GM23338 (cell line): ENCODE results near the gene NRGN. TPM values are rescaled to one million over a fixed set of nuclear protein-coding genes. Genes with fewer than 3 reads are reported as not detected.

Experiments
- ATAC-seq: fragments of 200-7000 bp; cut with Tn5 transposase; 3 replicates; pipeline ENCODE4 v1.9.1; 2020
- DNase-seq: peaks from one replicate; pipeline ENCODE4 v3.0.0-alpha.2; 2015; ENCODE audit warnings: low spot score
- H2AFZ ChIP-seq: fragments of 200-600 bp; sonication (generic); 2 replicates; pipeline ENCODE4 v1.8.0; 2016; ENCODE audit warnings: antibody characterized with exemption, mild to moderate bottlenecking, moderate library complexity
- H3F3A ChIP-seq: fragments of 200-600 bp; sonication (generic); replicated peaks from 2 replicates; pipeline ENCODE4 v1.8.0; 2017; ENCODE audit warnings: antibody characterized with exemption, mixed run types, low read depth
- H3K27ac ChIP-seq: fragments of 200-600 bp; sonication (generic); 2 replicates; pipeline ENCODE4 v1.6.1; 2016; ENCODE audit warnings: low read depth
- H3K27me3 ChIP-seq: fragments of 200-600 bp; sonication (generic); 2 replicates; pipeline ENCODE4 v1.8.0; 2016; ENCODE audit warnings: mild to moderate bottlenecking, mixed run types, moderate library complexity; ENCODE audit not compliant: insufficient read depth
- H3K36me3 ChIP-seq: fragments of 200-600 bp; sonication (generic); 2 replicates; pipeline ENCODE4 v1.8.0; 2016; ENCODE audit warnings: mild to moderate bottlenecking; ENCODE audit not compliant: insufficient read depth
- H3K4me1 ChIP-seq: fragments of 200-600 bp; sonication (generic); 2 replicates; pipeline ENCODE4 v1.8.0; 2016; ENCODE audit warnings: mild to moderate bottlenecking, moderate library complexity; ENCODE audit not compliant: insufficient read depth
- H3K4me2 ChIP-seq: fragments of 200-600 bp; sonication (generic); 2 replicates; pipeline ENCODE4 v1.7.1; 2017; ENCODE audit warnings: mixed run types
- H3K4me3 ChIP-seq: fragments of 200-600 bp; sonication (generic); 2 replicates; pipeline ENCODE4 v1.6.1; 2016; ENCODE audit warnings: mixed run types
- H3K79me2 ChIP-seq: fragments of 200-600 bp; sonication (generic); replicated peaks from 2 replicates; pipeline ENCODE4 v1.8.0; 2017; ENCODE audit warnings: mild to moderate bottlenecking; ENCODE audit not compliant: insufficient read depth
- H3K9me2 ChIP-seq: fragments of 200-600 bp; sonication (generic); 2 replicates; pipeline ENCODE4 v1.8.0; 2017; ENCODE audit not compliant: insufficient read depth
- H4K20me1 ChIP-seq: fragments of 200-600 bp; sonication (generic); replicated peaks from 2 replicates; pipeline ENCODE4 v1.8.0; 2017; ENCODE audit warnings: mild to moderate bottlenecking; ENCODE audit not compliant: insufficient read depth
- H3K27ac Mint-ChIP-seq: 2 replicates; pipeline ENCODE4 v1.8.0; 2020; ENCODE audit warnings: inconsistent platforms, mild to moderate bottlenecking, moderate library complexity, mixed read lengths
- H3K27me3 Mint-ChIP-seq: 3 replicates; pipeline ENCODE4 v1.8.0; 2022; ENCODE audit warnings: low read depth, mild to moderate bottlenecking, moderate library complexity, mixed read lengths, inconsistent platforms; ENCODE audit not compliant: insufficient read depth, poor library complexity
- H3K36me3 Mint-ChIP-seq: 3 replicates; pipeline ENCODE4 v1.8.0; 2021; ENCODE audit warnings: low read depth, mild to moderate bottlenecking, inconsistent platforms, moderate library complexity, mixed read lengths
- H3K4me1 Mint-ChIP-seq: 3 replicates; pipeline ENCODE4 v1.8.0; 2020; ENCODE audit warnings: mild to moderate bottlenecking, inconsistent platforms, mixed read lengths
- H3K4me3 Mint-ChIP-seq: 3 replicates; pipeline ENCODE4 v1.8.0; 2021; ENCODE audit warnings: moderate library complexity, mild to moderate bottlenecking, inconsistent platforms, mixed read lengths
- H3K9me3 Mint-ChIP-seq: 3 replicates; pipeline ENCODE4 v1.8.0; 2020; ENCODE audit warnings: moderate library complexity, mild to moderate bottlenecking, inconsistent platforms, mixed read lengths
- CREB1 ChIP-seq: fragments of 250-450 bp; sonication (Bioruptor Pico); IDR thresholded peaks from 2 replicates; pipeline ENCODE4 v1.5.0; 2020; ENCODE audit warnings: low read depth, mild to moderate bottlenecking, moderate library complexity
- CTCF ChIP-seq, 2 experiments: fragments of 200-600 bp in 1 of 2; sonication (generic) in 1 of 2; conservative IDR thresholded peaks; 2 replicates each; pipeline versions ENCODE4 v1.5.1 to v1.6.1; 2016 to 2017; ENCODE audit warnings: antibody characterized with exemption in 2 of 2, low read depth in 2 of 2, mild to moderate bottlenecking in 2 of 2, moderate library complexity in 1 of 2
- ETS1 ChIP-seq: IDR thresholded peaks from 2 replicates; pipeline ENCODE4 v1.6.1; 2016; ENCODE audit warnings: antibody characterized with exemption
- EZH2 ChIP-seq: fragments of 200-600 bp; sonication (generic); IDR thresholded peaks from one replicate; pipeline ENCODE4 v1.8.0; 2017; ENCODE audit warnings: antibody characterized with exemption, mild to moderate bottlenecking, low read depth; ENCODE audit not compliant: unreplicated experiment
- EZH2phosphoT487 ChIP-seq: fragments of 200-600 bp; sonication (generic); IDR thresholded peaks from one replicate; pipeline ENCODE4 v1.8.1; 2018; ENCODE audit warnings: antibody characterized with exemption; ENCODE audit not compliant: unreplicated experiment
- JUNB ChIP-seq: IDR thresholded peaks from one replicate; pipeline ENCODE4 v1.6.1; 2016; ENCODE audit warnings: antibody characterized with exemption; ENCODE audit not compliant: unreplicated experiment
- NANOG ChIP-seq: IDR thresholded peaks from 2 replicates; pipeline ENCODE4 v1.6.1; 2016; ENCODE audit warnings: antibody characterized with exemption, borderline replicate concordance
- POLR2AphosphoS5 ChIP-seq: IDR thresholded peaks from 2 replicates; pipeline ENCODE4 v1.6.1; 2016; ENCODE audit warnings: antibody characterized with exemption, low read depth
- REST ChIP-seq: IDR thresholded peaks from one replicate; pipeline ENCODE4 v1.6.1; 2018; ENCODE audit warnings: antibody characterized with exemption; ENCODE audit not compliant: unreplicated experiment
- STAT1 ChIP-seq: IDR thresholded peaks from one replicate; pipeline ENCODE4 v1.6.1; 2016; ENCODE audit warnings: antibody characterized with exemption; ENCODE audit not compliant: unreplicated experiment
- ZNF114 ChIP-seq: fragments of 250-450 bp; sonication (Bioruptor Pico); IDR thresholded peaks from 2 replicates; pipeline ENCODE4 v1.5.0; 2020; ENCODE audit warnings: mild to moderate bottlenecking, moderate library complexity
- ZNF331 ChIP-seq: fragments of 250-450 bp; sonication (Bioruptor Pico); IDR thresholded peaks from 2 replicates; pipeline ENCODE4 v1.5.0; 2020; ENCODE audit warnings: low read depth, mild to moderate bottlenecking, moderate library complexity
- ZNF462 ChIP-seq: fragments of 250-450 bp; sonication (Bioruptor Pico); IDR thresholded peaks from 2 replicates; pipeline ENCODE4 v1.5.0; 2020; ENCODE audit warnings: mild to moderate bottlenecking, moderate library complexity
- polyA plus RNA-seq: library from polyadenylated mRNA; unstranded; fragments of >200 nt; fragmentation: Nextera tagmentation; extraction: Ambion mirVana; gene quantifications from 2 replicates; pipeline ENCODE4 v1.2.1, GENCODE V29; 2016
- total RNA-seq: library from RNA; depleted of rRNA; stranded (reverse); fragments of >200 nt; shearing (Covaris generic); gene quantifications from 2 replicates; pipeline ENCODE4 v1.2.3, GENCODE V29; 2014

The NRGN gene
- total and polyA plus RNA-seq, 2 experiments from 2014 or later = 0.24 to 0.61 TPM

GRCh38 chr11:124716591-124716990, 23.2 kb upstream of the NRGN start:
- no peaks in the 10 kb centered on the region for H3F3A ChIP-seq
- no peaks in the 10 kb centered on the region for H3K79me2 ChIP-seq
- H3K4me2 ChIP-seq = no peak overlapping the region
- H2AFZ ChIP-seq = no peak overlapping the region
- ATAC-seq = no peak
- H3K27ac Mint-ChIP-seq = no peak overlapping the region
- no peaks in the 10 kb centered on the region; the same call in 2 of the 3 replicates for H3K9me3 Mint-ChIP-seq
- H3K27me3 ChIP-seq = peaks cover 85% of the 10 kb centered on the region
- H3K36me3 ChIP-seq = no peaks in the 10 kb centered on the region
- no peak for TF ChIP-seq ZNF331 (CRISPR knock-in tag)
- TF ChIP-seq ZNF462 (CRISPR knock-in tag) = no peak
- TF ChIP-seq CREB1 (CRISPR knock-in tag) = no peak
- TF ChIP-seq EZH2 = no peak
- TF ChIP-seq NANOG = no peak
- no peak for TF ChIP-seq REST
- TF ChIP-seq STAT1 = no peak
- no peak for TF ChIP-seq JUNB
- no peak for TF ChIP-seq CTCF (conservative IDR thresholded peaks at IDR 0.05; ENCODE audit: low read depth in 2 of 2)
- TF ChIP-seq ZNF114 = no peak
- TF ChIP-seq ETS1 = no peak
- TF ChIP-seq EZH2phosphoT487 = no peak
- no peak for TF ChIP-seq POLR2AphosphoS5
- no peak overlapping the region for H3K27ac ChIP-seq
- H4K20me1 ChIP-seq = no peaks in the 10 kb centered on the region; the same call in none of the 2 replicates
- H3K27me3 Mint-ChIP-seq = peaks cover 59% of the 10 kb centered on the region
- peaks cover 26% of the 10 kb centered on the region for H3K4me1 Mint-ChIP-seq
- H3K4me3 ChIP-seq = no peak overlapping the region
- DNase-seq = no peak
- H3K9me2 ChIP-seq = no peaks in the 10 kb centered on the region
- H3K4me1 ChIP-seq = peaks cover 14% of the 10 kb centered on the region; the same call in 1 of the 2 replicates
- no peak overlapping the region for H3K4me3 Mint-ChIP-seq
- no peaks in the 10 kb centered on the region for H3K36me3 Mint-ChIP-seq
